ENCODE data around the gene NUAK1.

Gene NUAK1

GRCh38 chr12:106131676-106132075, 7.1 kb downstream of the NUAK1 start:
- no peak for DNase-seq (ENCODE audit: low read depth in 2 of 2)

DNA sequence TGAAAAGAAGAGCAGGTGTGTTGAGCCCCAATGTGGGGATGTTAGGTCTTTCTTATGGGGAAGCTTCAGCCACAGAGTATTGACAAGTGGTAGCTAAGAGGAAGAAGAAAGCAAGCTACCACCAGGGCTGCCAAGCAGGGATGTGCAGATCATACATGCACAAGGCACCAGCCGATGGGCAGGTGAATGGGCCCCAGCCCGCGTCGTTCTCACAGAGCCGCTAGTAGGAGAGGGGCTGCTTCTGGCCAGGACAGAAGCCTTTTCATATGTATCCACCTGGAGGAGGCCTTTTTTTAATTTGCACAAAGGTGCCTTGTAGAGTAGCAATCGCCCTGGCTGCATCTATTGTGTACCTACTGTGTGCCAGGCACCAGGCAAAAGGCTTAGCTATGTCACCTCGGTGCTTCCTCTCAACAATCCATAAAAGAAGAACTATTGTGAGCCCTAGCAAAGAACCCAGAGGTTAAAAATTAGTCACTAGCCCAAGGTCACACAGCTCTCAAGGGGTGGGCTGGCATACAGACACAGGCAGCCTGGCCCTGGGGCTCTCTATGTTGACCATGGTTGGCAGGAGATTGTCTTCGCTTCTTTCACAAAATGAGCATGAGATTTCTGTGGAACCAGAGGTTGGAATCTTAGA, 8.2 kb downstream of the NUAK1 start:
- no peak for DNase-seq (ENCODE audit: low read depth in 2 of 2)

DNA sequence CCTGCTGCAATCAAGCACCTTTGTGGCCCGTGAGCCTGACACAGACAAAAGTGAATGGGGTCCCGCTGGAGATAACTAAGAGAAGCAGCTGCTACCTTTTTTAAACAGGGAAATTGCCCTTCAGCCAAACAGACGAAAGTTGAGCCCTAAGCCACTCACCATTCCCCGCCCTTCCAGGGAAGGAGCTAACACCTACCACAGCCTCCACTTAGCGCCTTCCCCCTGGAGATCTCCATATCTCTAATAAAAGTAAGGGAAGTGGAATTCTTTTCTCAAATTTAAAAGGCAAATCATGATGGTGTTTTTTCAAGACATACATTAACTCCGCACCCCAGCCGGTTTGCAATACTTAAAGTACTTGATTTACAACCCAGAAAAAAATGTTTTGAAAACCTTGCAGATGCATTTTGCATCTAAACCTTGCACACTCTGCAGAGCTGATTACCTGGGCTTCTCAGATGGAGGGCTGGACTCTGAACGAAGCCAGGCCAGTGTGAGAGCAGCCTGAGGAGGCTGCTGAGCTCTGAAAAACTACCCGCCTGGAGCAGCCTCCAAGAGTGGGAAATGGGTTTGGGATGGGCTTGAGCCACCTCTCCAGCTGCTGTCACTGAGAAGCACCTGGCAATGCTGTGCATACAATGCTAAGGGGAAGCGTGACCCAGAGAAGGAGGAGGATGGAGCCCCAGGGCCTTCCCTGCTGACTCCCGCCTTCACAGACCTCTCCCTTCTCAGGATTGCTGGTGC, 10.0 kb downstream of the NUAK1 start:
- DNase-seq (ENCODE audit: low read depth in 2 of 2): no peak

- no peak for DNase-seq (ENCODE audit: low read depth in 2 of 2)
Measured at GRCh38 chr12:106127338-106128126, 11.2 kb downstream of the NUAK1 start.

- DNase-seq (ENCODE audit: low read depth in 2 of 2): no peak
Measured at GRCh38 chr12:106126441-106127337, 12.1 kb downstream of the NUAK1 start.

DNA sequence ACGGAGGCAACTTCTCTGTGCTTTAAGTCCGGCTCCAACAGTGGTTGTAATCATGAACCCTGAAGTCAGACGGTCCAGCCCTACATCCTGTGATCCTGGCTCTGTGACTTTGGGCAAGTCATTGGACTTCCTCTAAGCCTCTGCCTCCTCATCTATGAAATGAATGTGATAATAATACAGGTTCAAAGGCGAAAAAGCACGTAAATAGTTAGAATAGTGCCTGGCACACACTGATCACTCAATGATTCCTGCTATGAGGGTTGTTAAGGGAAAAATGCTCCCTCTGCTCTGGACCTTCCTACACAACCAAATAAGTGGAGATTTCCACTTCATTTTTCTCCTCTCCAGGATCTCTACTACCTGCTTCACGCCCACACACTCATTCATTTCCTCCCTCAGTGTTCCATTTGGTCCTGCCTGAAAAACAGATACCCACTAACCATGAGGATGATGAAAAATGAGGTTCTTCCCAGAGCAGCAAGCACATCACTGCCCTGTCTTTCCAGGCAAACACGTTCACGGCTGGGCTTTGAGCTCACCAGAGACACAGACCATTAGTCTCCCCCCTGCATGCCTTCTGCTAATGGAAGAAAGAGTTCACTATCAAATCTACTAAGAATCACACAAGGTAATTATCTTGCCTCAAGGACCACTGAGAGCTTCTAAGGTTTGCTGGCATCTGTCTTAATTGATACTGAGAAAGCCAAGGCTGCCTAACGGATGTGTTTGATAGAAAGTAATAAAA, 13.2 kb downstream of the NUAK1 start:
- DNase-seq (ENCODE audit: low read depth in 2 of 2): no peak

GRCh38 chr12:106123551-106124081, 15.1 kb downstream of the NUAK1 start:
- no peak for DNase-seq (ENCODE audit: low read depth in 2 of 2)

DNA sequence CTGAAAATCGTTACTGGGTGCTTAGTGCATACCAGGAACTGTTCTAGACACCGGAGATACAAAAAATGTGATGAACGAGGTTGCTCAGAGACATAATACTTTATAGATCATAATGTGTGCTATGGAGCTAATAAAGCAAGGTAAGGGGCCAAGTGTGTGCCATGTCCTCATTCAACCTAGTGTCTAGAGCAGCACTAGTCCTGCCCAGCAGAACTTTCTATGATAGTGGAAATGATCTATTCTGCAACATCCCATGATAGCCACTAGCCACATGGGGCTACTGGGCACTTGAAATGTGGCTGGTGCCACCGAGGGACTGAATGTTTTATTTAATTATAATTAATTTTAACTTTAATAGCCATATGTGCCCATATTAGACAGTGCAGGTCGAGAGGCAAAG, 15.6 kb downstream of the NUAK1 start:
- no peak for DNase-seq (ENCODE audit: low read depth in 2 of 2)

DNA sequence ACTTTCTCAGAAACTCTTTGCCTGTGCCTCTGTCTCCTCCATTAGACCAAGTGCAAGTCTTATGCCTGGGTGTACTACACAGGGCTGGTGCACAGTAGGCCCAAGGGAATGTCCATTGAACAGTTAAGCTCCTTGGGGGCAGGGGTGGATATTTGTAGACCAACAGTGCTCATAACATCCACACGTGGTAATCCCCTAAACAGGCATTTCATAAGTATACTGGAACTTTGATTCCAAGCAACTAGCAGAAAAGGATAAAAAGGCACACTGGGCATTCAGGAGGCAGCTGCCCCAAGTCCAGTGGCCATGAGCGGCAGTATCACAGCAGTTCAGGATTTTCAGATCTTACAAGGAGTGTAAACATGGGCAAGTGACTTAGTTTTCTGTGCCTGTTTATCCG, 16.8 kb downstream of the NUAK1 start:
- DNase-seq (ENCODE audit: low read depth in 2 of 2): no peak

GRCh38 chr12:106120519-106121105, 18.1 kb downstream of the NUAK1 start:
- no peak for DNase-seq (ENCODE audit: low read depth in 2 of 2)

GRCh38 chr12:106119301-106119700, 19.5 kb downstream of the NUAK1 start:
- DNase-seq (ENCODE audit: low read depth in 2 of 2): no peak

DNA sequence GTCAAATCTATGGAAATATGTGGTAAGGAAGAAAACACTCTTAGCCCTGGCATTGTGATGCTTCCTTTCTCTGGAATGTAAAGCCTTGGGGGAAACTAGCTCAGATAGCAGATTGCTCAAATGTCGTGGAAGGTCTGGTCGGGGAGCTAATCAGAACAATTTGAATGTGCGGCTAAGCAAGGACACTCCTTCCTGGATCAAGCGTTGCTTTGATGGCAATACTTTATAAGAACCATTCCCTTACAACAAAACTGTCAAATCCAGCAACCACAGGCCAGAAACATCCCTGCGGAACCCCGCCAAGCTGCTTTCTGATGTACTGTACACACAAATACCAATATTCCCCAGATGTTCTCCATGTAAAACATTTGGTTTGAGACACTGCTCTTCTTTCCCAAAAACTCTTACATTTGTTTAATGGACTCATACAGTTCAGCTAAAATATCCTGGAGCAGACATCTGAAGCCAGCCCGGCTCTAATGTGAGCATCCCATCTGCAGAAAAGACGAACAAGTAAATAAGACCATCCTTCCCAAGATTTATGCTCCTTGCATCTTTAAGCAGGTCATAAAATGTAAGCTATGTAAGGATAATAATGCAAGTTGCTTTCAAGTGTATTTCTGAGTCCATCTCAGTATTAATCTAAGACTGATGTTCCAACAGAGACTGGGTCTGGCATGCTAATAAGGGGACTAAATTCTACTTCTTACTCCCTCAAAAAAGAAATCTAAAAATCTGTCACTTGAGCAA, 20.2 kb downstream of the NUAK1 start:
- no peak for DNase-seq (ENCODE audit: low read depth in 2 of 2)

GRCh38 chr12:106115440-106115839, 23.3 kb downstream of the NUAK1 start:
- no peak for DNase-seq (ENCODE audit: low read depth in 2 of 2)

DNA sequence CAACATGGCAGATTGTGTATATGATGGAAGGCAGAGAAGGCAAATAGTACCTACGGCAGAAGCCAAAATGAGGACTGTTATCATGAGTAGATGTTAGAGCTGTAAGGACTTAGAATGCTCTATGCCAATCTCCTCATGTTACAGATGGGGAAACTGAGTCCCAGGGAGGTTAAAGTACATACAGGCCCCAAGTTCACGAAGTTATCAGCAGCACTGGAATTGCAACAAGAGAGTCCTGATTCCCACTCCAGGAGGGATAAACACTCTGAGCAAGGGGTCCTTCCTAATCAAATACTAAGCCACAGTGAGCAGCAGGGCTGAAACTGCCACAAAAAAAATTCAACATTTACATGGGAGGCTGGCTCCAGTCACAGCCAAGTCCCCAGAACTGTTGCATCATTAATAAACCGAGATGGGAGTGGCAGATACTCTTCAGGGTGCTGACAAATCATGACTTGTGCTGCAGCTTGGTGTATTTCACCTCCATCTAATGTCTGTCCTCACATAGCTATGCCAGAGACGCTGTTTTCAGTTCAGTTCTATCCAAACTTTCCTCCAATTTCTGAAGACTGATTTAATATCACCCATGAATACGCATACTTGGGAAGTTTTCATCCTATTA, 24.2 kb downstream of the NUAK1 start:
- no peak for DNase-seq (ENCODE audit: low read depth in 2 of 2)

GRCh38 chr12:106113824-106114446, 24.8 kb downstream of the NUAK1 start:
- no peak for DNase-seq (ENCODE audit: low read depth in 2 of 2)

- DNase-seq (ENCODE audit: low read depth in 2 of 2): no peak
Measured at GRCh38 chr12:106113446-106113823, 25.3 kb downstream of the NUAK1 start.

DNA sequence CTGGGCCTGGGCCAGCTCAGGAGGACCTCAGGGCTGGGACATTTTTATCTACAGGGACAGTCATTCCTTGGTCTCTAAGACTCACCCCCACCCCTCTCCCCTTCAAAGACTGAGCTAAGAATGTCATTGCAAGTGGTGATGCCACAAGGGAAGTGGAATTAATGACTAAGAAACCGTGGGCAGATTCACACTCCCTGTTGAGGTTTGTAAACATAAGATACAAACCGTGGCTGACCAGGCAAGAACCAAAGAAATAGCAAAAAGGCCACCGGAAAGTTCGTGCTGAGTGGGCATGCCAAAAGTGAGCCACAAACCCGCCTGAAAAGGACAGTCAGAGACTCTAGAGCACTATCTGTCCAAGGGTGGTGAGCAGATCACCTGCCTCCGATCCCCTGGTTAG, 25.7 kb downstream of the NUAK1 start:
- DNase-seq (ENCODE audit: low read depth in 2 of 2): no peak

- DNase-seq (ENCODE audit: low read depth in 2 of 2): no peak
Measured at GRCh38 chr12:106112145-106112821, 26.5 kb downstream of the NUAK1 start.

Data from stimulated activated CD8-positive, alpha-beta memory T cell treated with anti-CD3 and anti-CD28 coated beads, Interleukin-15, amount 100 ng/mL, for 4 hours (primary cell).